HFF-Myc (cell line): ENCODE measurements around the gene MNAT1.

Source experiments
- DNase-seq: peaks from one replicate; pipeline ENCODE4 v3.0.0-alpha.2; 2011; ENCODE audit warnings: low read depth; ENCODE audit errors: extremely low read depth
- H3K4me3 ChIP-seq: replicated peaks from 2 replicates; pipeline ENCODE4 v1.5.1; 2011; ENCODE audit warnings: low read depth, mild to moderate bottlenecking, control low read depth, low read length
- TF ChIP-seq, protein P1 (sequence below): IDR thresholded peaks from 2 replicates; pipeline ENCODE4 v1.5.1; 2012; ENCODE audit warnings: mild to moderate bottlenecking, low read depth, low read length, control low read depth; ENCODE audit errors: missing control alignments

Gene MNAT1

DNA sequence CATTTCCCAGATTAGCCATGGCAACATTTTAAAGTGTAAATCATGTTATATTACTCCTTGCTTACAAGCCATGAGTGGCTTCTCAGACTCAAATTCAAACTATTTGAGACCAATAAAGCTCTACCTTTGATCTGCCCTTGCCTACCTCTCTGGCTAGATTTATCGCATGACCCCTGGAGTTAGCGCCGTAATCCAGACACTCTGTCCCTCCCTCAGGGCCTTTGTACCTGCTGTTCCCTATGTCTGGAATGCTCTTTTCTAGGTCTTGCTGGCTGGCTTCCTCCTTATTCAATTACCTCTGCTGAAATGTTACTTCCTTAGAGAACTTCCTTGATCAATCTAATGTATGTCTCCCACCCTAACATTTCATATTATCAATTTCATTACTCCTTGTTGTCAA is 26.7 kb upstream of the MNAT1 start:
- DNase-seq: no peak

DNA sequence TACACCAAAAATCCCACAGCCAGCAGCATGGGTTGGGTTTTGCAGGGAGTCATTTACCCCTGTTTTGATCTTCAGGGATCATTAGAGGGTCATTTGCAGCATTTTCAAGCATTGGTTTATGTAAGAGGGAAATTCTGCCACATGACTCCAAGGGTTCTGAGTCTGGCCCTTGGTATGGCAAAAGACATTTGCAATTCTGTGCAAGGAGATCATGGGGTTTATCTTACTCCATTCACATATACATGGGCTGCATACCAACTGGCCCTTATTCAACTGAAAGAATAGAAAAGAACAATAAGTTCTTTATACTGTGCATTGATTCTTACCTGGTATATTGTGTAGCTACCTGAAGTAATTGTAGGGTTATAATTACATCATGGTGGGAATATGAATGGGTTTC is 24.1 kb upstream of the MNAT1 start:
- no peak for DNase-seq

More for the DNA sequence above, 26.7 kb upstream of the MNAT1 start:
- TF ChIP-seq, protein P1, sequence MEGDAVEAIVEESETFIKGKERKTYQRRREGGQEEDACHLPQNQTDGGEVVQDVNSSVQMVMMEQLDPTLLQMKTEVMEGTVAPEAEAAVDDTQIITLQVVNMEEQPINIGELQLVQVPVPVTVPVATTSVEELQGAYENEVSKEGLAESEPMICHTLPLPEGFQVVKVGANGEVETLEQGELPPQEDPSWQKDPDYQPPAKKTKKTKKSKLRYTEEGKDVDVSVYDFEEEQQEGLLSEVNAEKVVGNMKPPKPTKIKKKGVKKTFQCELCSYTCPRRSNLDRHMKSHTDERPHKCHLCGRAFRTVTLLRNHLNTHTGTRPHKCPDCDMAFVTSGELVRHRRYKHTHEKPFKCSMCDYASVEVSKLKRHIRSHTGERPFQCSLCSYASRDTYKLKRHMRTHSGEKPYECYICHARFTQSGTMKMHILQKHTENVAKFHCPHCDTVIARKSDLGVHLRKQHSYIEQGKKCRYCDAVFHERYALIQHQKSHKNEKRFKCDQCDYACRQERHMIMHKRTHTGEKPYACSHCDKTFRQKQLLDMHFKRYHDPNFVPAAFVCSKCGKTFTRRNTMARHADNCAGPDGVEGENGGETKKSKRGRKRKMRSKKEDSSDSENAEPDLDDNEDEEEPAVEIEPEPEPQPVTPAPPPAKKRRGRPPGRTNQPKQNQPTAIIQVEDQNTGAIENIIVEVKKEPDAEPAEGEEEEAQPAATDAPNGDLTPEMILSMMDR: no peak
- H3K4me3 ChIP-seq: no peak overlapping the region

DNA sequence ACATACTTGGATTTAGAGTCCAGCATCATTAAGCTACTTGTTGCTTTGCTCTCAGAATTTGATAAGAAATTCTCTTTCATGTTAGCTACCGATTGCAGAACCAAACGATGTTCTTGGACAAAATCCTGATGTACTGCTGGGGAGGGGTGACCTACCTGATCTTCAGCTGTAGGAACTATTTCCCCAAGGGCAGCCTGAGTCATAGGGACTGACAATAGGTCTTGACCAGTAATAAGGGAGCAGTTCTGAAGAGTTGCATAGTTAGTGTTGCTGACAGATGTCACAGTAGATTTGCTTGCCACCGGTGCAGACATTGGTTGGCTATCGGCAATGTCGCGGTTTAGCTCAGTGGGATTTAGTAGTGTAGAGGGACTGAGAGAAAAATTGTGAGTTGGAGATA is 21.0 kb upstream of the MNAT1 start:
- no peak for DNase-seq
- H3K4me3 ChIP-seq: no peak overlapping the region
- TF ChIP-seq, protein P1: no peak

More for the DNA sequence above, 24.1 kb upstream of the MNAT1 start:
- TF ChIP-seq, protein P1: no peak
- H3K4me3 ChIP-seq: no peak overlapping the region

DNA sequence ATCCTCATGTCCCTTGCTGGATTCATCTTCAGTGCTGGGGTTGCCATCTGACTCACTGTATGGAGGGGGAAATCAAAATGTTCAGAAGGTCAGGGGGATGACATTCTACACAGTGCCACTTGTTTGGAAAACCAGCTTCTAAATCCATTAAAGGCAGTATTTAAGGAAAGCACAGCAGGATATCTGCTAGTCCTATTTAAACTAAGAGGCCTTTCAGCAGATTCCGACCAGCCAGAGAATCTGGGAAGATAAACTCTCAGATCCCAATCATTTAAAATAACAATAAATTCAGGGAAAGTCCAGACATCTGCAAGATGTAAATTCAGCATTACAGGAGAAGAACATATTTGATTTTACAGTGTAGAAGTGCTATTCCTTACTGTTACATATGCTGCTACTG is 14.2 kb upstream of the MNAT1 start:
- peak overlapping the region; percentile 94 for H3K4me3 ChIP-seq
- DNase-seq: no peak
- TF ChIP-seq, protein P1: no peak

DNA sequence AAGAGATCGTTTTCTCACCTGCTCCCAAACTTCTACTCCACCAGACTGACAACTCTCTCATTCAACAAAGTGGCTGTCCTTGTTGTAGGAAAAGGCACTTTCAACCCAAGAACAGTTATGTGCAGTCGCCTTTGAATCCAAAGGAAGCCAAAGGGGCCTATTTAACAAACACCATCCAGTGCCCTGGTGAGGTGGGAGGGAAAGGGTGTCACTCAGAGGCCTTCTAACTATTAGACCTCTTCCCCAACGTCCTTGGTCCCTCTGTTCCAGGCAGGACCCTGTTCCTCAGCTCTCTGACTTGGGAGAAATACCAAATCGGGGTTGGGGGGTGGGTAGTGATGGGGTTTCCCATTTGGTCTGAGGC is 13.6 kb upstream of the MNAT1 start:
- DNase-seq: no peak
- peak overlapping the region; percentile 94 for H3K4me3 ChIP-seq
- TF ChIP-seq, protein P1: no peak

DNA sequence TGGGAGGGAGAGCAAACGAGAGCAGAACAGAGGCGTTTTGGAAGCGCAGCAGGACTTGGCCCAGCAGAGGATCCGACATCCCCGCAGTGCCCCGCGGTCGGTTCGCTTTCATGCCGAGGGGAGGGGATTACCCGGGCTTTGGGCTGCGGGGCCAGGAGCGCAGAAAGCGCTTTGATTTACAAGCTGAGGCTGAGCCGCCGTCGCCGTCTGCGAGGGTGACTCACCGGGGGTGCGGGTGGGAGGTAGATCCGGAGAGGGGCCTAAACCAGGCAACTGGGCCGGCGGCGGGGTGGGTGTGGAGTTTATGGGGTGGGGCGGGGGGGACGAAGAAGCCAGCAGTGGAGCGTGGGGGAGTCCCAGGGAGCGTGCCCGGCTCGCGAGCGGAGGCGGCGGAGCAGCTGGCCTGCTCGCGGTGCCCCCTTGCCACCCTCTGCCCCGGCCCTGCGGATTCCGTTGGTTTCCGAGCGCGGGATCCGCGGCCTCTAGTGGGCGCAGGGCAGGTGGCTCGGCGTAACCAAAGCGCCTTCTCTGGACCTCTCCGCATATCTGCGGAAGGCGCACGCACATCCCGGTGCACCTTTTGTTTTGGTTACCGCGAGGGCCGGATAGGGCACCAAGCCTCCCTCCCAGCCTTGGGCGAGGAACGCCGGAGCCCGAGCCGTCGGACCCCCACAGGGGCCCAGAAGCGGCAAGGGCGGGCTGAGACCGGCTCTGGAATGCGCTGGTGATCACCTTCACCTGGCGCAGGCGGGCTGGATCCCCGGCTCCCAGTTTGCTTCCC is 13.0 kb upstream of the MNAT1 start:
- DNase-seq: no peak
- TF ChIP-seq, protein P1: peak; percentile 36
- peak overlapping the region; percentile 94 for H3K4me3 ChIP-seq

DNA sequence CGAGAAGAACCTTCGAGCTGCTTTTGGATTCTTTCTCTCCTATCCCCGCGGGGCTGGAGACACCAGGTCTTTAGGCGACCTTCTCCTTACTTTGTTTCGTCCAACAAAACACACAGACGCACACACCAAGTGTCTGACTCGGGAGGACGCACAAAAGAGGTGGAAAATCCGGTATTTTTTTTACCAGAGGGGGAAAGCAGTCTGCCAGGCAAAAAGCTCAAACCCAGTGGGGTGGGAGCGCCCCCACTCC is 12.5 kb upstream of the MNAT1 start:
- TF ChIP-seq, protein P1: no peak
- DNase-seq: no peak
- H3K4me3 ChIP-seq: peak overlapping the region; percentile 94
